Dendritic cell treated with granulocyte-macrophage colony-stimulating factor and Interleukin-4, amounts not matched to agents 40 ng/mL and 50 ng/mL, for 4 days (primary cell): ENCODE data around the gene SELENOW.
"Not testable (repeated sequence)": the region's sequence is repeated elsewhere in the genome, so short reads cannot be mapped to it uniquely, and the experiment has no call there.

Experiments used
- H3K27ac Mint-ChIP-seq: one replicate; pipeline ENCODE4 v1.8.0; 2022; ENCODE audit warnings: mild to moderate bottlenecking, mixed read lengths
- H3K27me3 Mint-ChIP-seq: one replicate; pipeline ENCODE4 v1.8.0; 2022; ENCODE audit warnings: mild to moderate bottlenecking, mixed read lengths
- H3K36me3 Mint-ChIP-seq: one replicate; pipeline ENCODE4 v1.8.0; 2022; ENCODE audit warnings: low read depth, mixed read lengths
- H3K4me1 Mint-ChIP-seq: one replicate; pipeline ENCODE4 v1.8.0; 2022; ENCODE audit warnings: low read depth, mixed read lengths
- H3K4me3 Mint-ChIP-seq: one replicate; pipeline ENCODE4 v1.8.0; 2022; ENCODE audit warnings: mild to moderate bottlenecking, moderate library complexity, mixed read lengths
- H3K9me3 Mint-ChIP-seq: one replicate; pipeline ENCODE4 v1.8.0; 2022; ENCODE audit warnings: mixed read lengths
- intact Hi-C: fragments of 100-400 bp; cut with micrococcal nuclease; formaldehyde crosslinking; loops from one replicate; pipeline ENCODE4 v1.15.0; 2022

Gene SELENOW

GRCh38 chr19:47806435-47806834 is 27.9 kb downstream of the SELENOW start:
- no peaks in the 10 kb centered on the region for H3K4me1 Mint-ChIP-seq
- no peaks in the 10 kb centered on the region for H3K9me3 Mint-ChIP-seq
- H3K36me3 Mint-ChIP-seq: no peaks in the 10 kb centered on the region
- H3K27ac Mint-ChIP-seq: no peak overlapping the region
- intact Hi-C loops: no loop called here
- no peak overlapping the region for H3K4me3 Mint-ChIP-seq
- H3K27me3 Mint-ChIP-seq: peaks cover 4% of the 10 kb centered on the region

DNA sequence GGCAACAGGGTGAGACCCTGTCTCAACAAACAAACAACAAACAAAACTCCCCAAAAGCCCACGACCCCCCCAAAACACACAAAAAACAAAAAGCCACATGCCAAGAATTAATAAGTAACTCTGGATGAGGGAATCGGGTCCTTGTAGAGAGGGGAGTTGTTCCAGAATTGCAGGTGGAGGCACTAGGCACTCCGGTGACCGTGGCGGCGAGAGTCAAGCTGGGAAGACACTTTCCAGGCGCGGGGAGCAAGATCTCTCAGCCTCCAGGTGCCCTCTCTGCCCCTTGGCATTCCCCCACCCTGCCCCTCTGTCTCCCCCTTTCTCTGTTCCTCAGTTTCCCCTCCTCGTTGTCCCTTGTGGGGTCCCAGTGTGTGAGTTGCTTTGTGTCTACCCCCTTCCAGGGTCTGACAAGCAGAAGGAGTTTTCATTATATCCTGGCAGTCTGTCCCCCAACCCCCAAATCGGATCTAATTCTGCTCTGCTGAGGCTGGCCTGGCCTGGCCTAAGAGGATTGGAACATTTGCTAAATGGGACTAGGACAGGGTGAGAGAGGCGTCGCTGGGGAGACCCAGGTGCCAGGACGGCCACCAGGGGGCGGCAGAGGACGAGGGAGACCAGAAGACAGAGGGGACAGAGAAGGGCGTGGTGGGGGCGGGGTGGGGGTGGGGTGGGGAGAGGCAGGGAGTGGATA is 34.9 kb downstream of the SELENOW start:
- Mint-ChIP-seq H3K27me3 (peaks cover 7% of the 10 kb centered on the region), H3K9me3 (no peaks in the 10 kb centered on the region), H3K4me3 (no peak overlapping the region), H3K4me1 (no peaks in the 10 kb centered on the region), H3K27ac (no peak overlapping the region), H3K36me3 (no peaks in the 10 kb centered on the region)
- intact Hi-C loops: loop anchor here (5.0 kb wide), 1 partner anchor 49 kb away; no protein-coding TSS in a partner anchor

- H3K4me1 Mint-ChIP-seq: no peaks in the 10 kb centered on the region
- H3K27ac Mint-ChIP-seq: no peak overlapping the region
- intact Hi-C loops: loop anchor here (5.0 kb wide), 1 partner anchor 48 kb away; no protein-coding TSS in a partner anchor
- H3K4me3 Mint-ChIP-seq: no peak overlapping the region
- no peaks in the 10 kb centered on the region for H3K36me3 Mint-ChIP-seq
- no peaks in the 10 kb centered on the region for H3K9me3 Mint-ChIP-seq
- peaks cover 9% of the 10 kb centered on the region for H3K27me3 Mint-ChIP-seq
Measured at GRCh38 chr19:47813995-47814328, 35.5 kb downstream of the SELENOW start.

- H3K9me3 Mint-ChIP-seq, H3K4me3 Mint-ChIP-seq, intact Hi-C loops, H3K4me1 Mint-ChIP-seq, H3K36me3 Mint-ChIP-seq, H3K27ac Mint-ChIP-seq: not testable (repeated sequence)
- peaks cover 31% of the 10 kb centered on the region for H3K27me3 Mint-ChIP-seq
Measured at GRCh38 chr19:47816270-47816669, 37.8 kb downstream of the SELENOW start.

- H3K9me3 Mint-ChIP-seq, H3K4me3 Mint-ChIP-seq, intact Hi-C loops, H3K27ac Mint-ChIP-seq, H3K36me3 Mint-ChIP-seq, H3K4me1 Mint-ChIP-seq: not testable (repeated sequence)
- H3K27me3 Mint-ChIP-seq: peaks cover 36% of the 10 kb centered on the region
Measured at GRCh38 chr19:47818221-47818620, 39.7 kb downstream of the SELENOW start.

DNA sequence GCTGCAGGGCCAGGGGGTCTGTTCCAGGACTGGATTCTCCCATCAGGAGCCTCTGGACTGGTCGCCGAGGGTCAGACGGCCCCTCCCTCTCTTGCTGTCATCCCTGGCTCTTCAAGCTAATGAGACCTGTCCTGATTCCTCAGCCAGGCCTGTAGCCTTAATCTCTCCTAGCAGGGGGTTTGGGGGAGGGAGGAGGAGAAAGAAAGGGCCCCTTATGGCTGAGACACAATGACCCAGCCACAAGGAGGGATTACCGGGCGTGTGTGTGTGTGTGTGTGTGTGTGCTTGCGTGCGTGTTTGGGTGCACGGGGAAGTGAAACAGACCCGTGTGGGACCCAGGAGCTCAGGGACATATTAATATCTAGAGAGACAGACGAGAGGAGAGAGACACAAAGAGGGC is 41.4 kb downstream of the SELENOW start:
- intact Hi-C loops: no loop called here
- H3K4me1 Mint-ChIP-seq: peaks cover 8% of the 10 kb centered on the region
- H3K36me3 Mint-ChIP-seq: no peaks in the 10 kb centered on the region
- no peak overlapping the region for H3K4me3 Mint-ChIP-seq
- H3K27me3 Mint-ChIP-seq: peaks cover 34% of the 10 kb centered on the region
- H3K27ac Mint-ChIP-seq: no peak overlapping the region
- H3K9me3 Mint-ChIP-seq: no peaks in the 10 kb centered on the region

DNA sequence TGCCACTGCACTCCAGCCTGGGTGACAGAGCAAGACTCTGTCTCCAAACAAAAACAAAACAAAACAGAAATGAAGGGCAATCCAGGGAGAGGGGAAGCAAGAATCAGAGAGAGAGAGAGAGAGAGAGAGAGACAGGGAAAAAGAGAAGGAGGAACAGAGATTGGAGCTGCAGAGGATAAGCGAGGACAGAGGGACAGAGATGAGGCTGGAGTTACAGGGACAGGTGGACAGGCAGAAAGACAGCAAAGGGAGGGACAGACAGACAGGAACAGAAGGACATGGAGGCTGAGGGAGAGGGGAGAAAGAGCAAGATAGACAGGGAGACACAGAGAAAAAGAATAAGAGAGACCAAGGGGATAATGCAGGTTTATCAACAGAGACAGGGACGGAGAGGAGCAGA is 41.9 kb downstream of the SELENOW start:
- Mint-ChIP-seq H3K4me3 (no peak overlapping the region), H3K27me3 (peaks cover 34% of the 10 kb centered on the region), H3K4me1 (peaks cover 8% of the 10 kb centered on the region)

GRCh38 chr19:47821460-47822020 is 43.0 kb downstream of the SELENOW start, which contains the start of gene CRX:
CRX (plus strand) TSS chr19:47821937; CDS start chr19:47834444, 12,507 bp downstream.
- Mint-ChIP-seq H3K27me3 (peaks cover 34% of the 10 kb centered on the region), H3K4me3 (no peak within 1 kb of the TSS), H3K9me3 (peaks cover under 1% of the 10 kb centered on the region), H3K4me1 (peaks cover 8% of the 10 kb centered on the region), H3K36me3 (no peaks in the 10 kb centered on the region), H3K27ac (no peak within 1 kb of the TSS)
- intact Hi-C loops: no loop called here

More for the DNA sequence above, 41.9 kb downstream of the SELENOW start:
- H3K36me3 Mint-ChIP-seq: no peaks in the 10 kb centered on the region
- no peaks in the 10 kb centered on the region for H3K9me3 Mint-ChIP-seq
- intact Hi-C loops: no loop called here
- H3K27ac Mint-ChIP-seq: no peak overlapping the region

- H3K27ac Mint-ChIP-seq: no peak overlapping the region
- peaks cover 9% of the 10 kb centered on the region for H3K9me3 Mint-ChIP-seq
- intact Hi-C loops: no loop called here
- H3K27me3 Mint-ChIP-seq: peaks cover 31% of the 10 kb centered on the region
- H3K4me1 Mint-ChIP-seq: peaks cover 8% of the 10 kb centered on the region
- H3K36me3 Mint-ChIP-seq: no peaks in the 10 kb centered on the region
- no peak overlapping the region for H3K4me3 Mint-ChIP-seq
Measured at GRCh38 chr19:47824396-47824795, 45.9 kb downstream of the SELENOW start.

DNA sequence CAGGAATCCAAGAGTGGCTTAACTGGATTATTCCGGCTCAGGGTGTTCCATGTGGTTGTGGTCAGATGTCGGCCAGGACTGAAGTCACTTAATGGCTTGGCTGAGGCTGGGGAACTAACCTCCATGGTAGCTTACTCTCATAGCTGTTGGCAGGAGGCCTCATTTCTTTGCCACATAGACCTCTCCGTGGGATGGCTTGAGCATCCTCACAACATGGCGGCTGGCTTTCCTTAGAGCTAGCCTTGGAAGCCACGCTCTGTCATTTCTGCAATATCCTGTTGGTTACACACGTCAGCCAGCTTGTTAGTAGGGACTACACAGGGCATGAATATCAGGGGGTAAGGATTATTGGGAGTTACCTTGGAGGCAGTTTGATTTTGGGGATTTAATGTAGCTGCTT is 48.3 kb downstream of the SELENOW start:
- Mint-ChIP-seq H3K36me3 (no peaks in the 10 kb centered on the region), H3K4me1 (no peaks in the 10 kb centered on the region), H3K9me3 (peaks cover 9% of the 10 kb centered on the region), H3K27ac (no peak overlapping the region), H3K27me3 (peaks cover 11% of the 10 kb centered on the region), H3K4me3 (no peak overlapping the region)
- intact Hi-C loops: no loop called here

DNA sequence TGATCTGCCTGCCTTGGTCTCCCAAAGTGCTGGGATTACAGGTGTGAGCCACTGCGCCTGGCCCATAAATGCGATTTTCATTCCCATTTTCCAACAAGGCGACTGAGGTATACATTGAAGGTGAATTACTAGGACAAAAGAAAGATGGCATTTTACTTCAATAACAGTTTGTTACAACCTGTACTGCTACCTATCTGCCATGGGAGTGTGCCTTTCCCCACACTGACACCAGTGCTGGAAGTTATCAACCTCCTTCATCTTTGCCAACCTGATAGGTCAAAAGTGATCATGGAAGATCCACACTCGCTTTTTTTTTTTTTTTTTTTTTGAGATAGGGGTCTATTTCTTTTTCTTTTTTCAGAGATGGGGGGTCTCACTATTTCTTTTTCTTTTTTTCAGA is 54.2 kb downstream of the SELENOW start:
- intact Hi-C loops: no loop called here
- no peaks in the 10 kb centered on the region for H3K36me3 Mint-ChIP-seq
- no peak overlapping the region for H3K4me3 Mint-ChIP-seq
- no peaks in the 10 kb centered on the region for H3K4me1 Mint-ChIP-seq
- peaks cover 8% of the 10 kb centered on the region for H3K27me3 Mint-ChIP-seq
- no peaks in the 10 kb centered on the region for H3K9me3 Mint-ChIP-seq
- no peak overlapping the region for H3K27ac Mint-ChIP-seq
